ENCODE results near the gene GDPD3. TPM values are rescaled to one million over a fixed set of nuclear protein-coding genes. Genes with fewer than 3 reads are reported as not detected.

Gene GDPD3
- total RNA-seq, 3 donors from 2014 or later (not counting 1 experiment from before 2014, with no cell fraction given): 5.3 to 14.7 (median 9.1) TPM

DNA sequence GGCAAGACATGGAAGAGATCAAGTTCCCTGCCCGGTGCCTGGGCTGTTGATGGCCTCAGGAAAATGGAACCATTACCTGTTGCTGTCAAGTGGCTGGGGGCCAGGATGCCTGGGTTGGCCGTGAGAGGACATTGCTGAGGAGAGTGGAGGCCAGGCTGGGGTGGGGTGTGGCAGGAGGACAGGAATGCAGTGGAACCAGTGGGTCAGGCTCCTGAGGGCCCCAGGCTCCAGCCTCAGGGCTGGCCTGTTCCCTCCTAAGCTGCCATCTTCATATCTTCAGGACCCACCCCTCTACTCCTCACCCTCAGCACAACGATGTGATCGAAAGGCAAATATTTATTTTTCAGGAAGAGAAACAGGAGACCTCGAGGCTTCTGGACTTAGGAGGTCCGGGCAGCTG is 8.8 kb downstream of the GDPD3 start:
- Mint-ChIP-seq H3K4me3 (no peak overlapping the region), H3K27ac (no peak overlapping the region), H3K27me3 (ENCODE audit: low read depth in 2 of 2) (no peaks in the 10 kb centered on the region), H3K9me3 (no peaks in the 10 kb centered on the region), H3K36me3 (peaks cover 7% of the 10 kb centered on the region), H3K4me1 (no peaks in the 10 kb centered on the region)
- no peaks in the 10 kb centered on the region for H3K4me1 ChIP-seq (ENCODE audit: control insufficient read depth, insufficient read depth, low read length)
- no peaks in the 10 kb centered on the region for H3K9me3 ChIP-seq (ENCODE audit: control insufficient read depth, insufficient read depth, low read length)
- TF ChIP-seq, protein P1, sequence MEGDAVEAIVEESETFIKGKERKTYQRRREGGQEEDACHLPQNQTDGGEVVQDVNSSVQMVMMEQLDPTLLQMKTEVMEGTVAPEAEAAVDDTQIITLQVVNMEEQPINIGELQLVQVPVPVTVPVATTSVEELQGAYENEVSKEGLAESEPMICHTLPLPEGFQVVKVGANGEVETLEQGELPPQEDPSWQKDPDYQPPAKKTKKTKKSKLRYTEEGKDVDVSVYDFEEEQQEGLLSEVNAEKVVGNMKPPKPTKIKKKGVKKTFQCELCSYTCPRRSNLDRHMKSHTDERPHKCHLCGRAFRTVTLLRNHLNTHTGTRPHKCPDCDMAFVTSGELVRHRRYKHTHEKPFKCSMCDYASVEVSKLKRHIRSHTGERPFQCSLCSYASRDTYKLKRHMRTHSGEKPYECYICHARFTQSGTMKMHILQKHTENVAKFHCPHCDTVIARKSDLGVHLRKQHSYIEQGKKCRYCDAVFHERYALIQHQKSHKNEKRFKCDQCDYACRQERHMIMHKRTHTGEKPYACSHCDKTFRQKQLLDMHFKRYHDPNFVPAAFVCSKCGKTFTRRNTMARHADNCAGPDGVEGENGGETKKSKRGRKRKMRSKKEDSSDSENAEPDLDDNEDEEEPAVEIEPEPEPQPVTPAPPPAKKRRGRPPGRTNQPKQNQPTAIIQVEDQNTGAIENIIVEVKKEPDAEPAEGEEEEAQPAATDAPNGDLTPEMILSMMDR (IDR thresholded peaks at IDR 0.05): no peak
- H3K4me3 ChIP-seq (ENCODE audit: low read length): no peak overlapping the region
- ATAC-seq (no peak), DNase-seq (no peak)
- H3K36me3 ChIP-seq (ENCODE audit: control insufficient read depth, insufficient read depth, low read length): peaks cover 10% of the 10 kb centered on the region
- intact Hi-C loops (cut with micrococcal nuclease): no loop called here
- no peak overlapping the region for H3K27ac ChIP-seq (ENCODE audit: low read length)
- WGBS (ENCODE audit: insufficient coverage): 94% methylated on average over 6 of the region's 6 CpGs
- H3K27me3 ChIP-seq (ENCODE audit: control insufficient read depth, insufficient read depth, low read length): no peaks in the 10 kb centered on the region

- DNase-seq: no peak
- peaks cover 7% of the 10 kb centered on the region for H3K36me3 Mint-ChIP-seq
- intact Hi-C loops (cut with micrococcal nuclease): no loop called here
- Histone ChIP-seq H3K9me3 (ENCODE audit: control insufficient read depth, insufficient read depth, low read length) (no peaks in the 10 kb centered on the region), H3K27me3 (ENCODE audit: control insufficient read depth, insufficient read depth, low read length) (no peaks in the 10 kb centered on the region), H3K27ac (ENCODE audit: low read length) (no peak overlapping the region), H3K4me1 (ENCODE audit: control insufficient read depth, insufficient read depth, low read length) (no peaks in the 10 kb centered on the region), H3K4me3 (ENCODE audit: low read length) (no peak overlapping the region), H3K36me3 (ENCODE audit: control insufficient read depth, insufficient read depth, low read length) (peaks cover 10% of the 10 kb centered on the region)
- 91% methylated on average over 4 of the region's 4 CpGs for WGBS (ENCODE audit: insufficient coverage)
- no peaks in the 10 kb centered on the region for H3K4me1 Mint-ChIP-seq
- no peak overlapping the region for H3K27ac Mint-ChIP-seq
- no peak for ATAC-seq
- no peaks in the 10 kb centered on the region for H3K27me3 Mint-ChIP-seq (ENCODE audit: low read depth in 2 of 2)
- no peaks in the 10 kb centered on the region for H3K9me3 Mint-ChIP-seq
- TF ChIP-seq, protein P1 (IDR thresholded peaks at IDR 0.05): no peak
- H3K4me3 Mint-ChIP-seq: no peak overlapping the region
Observed at GRCh38 chr16:30104090-30104489, 9.2 kb downstream of the GDPD3 start.

DNA sequence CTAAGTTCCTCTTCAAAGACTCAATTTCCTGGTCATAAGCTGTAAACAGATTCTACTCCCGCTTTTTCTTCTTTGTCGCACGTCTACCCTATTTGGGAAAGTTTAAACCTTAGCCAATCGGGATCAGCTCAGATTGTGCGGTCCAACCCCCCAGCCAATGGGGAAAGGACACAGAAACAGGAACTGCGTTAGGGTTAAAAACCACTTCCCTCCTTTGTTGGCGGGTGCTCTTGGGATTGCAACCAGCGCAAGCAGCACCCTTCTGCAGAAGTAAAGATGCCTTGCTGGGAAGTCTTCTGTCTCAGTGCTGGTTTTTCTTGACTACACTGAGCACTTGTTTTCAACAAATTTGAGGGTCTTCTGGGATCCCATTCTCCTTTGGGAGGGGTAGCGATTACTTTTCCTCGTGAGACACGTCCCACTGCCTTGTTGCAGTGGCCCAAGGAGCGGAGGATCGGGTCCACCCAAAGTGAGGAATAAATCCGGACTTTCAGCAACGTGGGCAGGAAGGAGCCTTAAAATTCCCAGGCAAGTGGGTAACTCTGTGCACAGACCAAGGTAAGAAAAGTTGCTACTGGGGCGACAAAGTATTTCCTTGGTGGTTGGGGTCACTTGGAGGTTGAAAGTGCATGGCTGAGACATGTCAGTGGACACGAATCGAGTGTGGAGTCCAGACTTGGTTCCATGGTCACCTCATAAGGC is 16.3 kb downstream of the GDPD3 start:
- Mint-ChIP-seq H3K9me3 (peaks cover 4 to 8% of the 10 kb centered on the region in 2 donors), H3K36me3 (peaks cover 7% of the 10 kb centered on the region), H3K4me1 (peaks cover 22 to 37% of the 10 kb centered on the region in 2 donors), H3K27ac (peak overlapping the region; percentile 87 to 89), H3K27me3 (ENCODE audit: low read depth in 2 of 2) (no peaks in the 10 kb centered on the region), H3K4me3 (peak overlapping the region; percentile 75)
- WGBS (ENCODE audit: insufficient coverage): 92% methylated on average over 18 of the region's 18 CpGs
- peaks cover 42% of the 10 kb centered on the region for H3K4me1 ChIP-seq (ENCODE audit: control insufficient read depth, insufficient read depth, low read length)
- intact Hi-C loops (cut with micrococcal nuclease): loop anchor here (2.0 kb wide), 1 partner anchor 26 kb away; the partner anchor contains the start of gene MAPK3
- H3K9me3 ChIP-seq (ENCODE audit: control insufficient read depth, insufficient read depth, low read length): peaks cover 23% of the 10 kb centered on the region
- TF ChIP-seq, protein P1 (IDR thresholded peaks at IDR 0.05): no peak
- peak in 1 of 2 donors; percentile 52 for DNase-seq
- H3K27me3 ChIP-seq (ENCODE audit: control insufficient read depth, insufficient read depth, low read length): no peaks in the 10 kb centered on the region
- H3K4me3 ChIP-seq (ENCODE audit: low read length): no peak overlapping the region
- H3K36me3 ChIP-seq (ENCODE audit: control insufficient read depth, insufficient read depth, low read length): peaks cover 12% of the 10 kb centered on the region
- H3K27ac ChIP-seq (ENCODE audit: low read length): peak overlapping the region; percentile 86
- ATAC-seq: no peak

Measured in natural killer cell (primary cell).